ENCODE results near the gene RNF7.
"Not testable (repeated sequence)": the region's sequence is repeated elsewhere in the genome, so short reads cannot be mapped to it uniquely, and the experiment has no call there.

DNA sequence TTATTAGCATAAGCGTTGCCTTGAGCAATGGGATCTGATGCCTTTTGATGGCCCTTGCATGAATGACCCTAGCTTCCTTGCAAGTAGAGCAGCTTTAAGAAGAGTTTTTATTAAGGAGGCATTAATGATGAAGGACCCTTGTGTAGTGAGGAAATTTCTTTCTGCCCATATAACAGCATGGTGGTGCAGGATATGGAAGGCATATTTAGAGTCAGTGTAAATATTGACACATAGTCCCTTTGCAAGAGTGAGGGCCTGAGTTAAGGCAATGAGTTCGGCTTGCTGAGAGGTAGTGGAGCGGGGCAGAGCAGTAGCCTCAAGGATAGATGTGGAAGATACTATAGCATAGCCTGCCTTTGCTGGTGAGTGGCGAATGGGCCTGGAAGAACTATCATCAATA, 45.1 kb upstream of the RNF7 start:
- TF ChIP-seq, protein P1, sequence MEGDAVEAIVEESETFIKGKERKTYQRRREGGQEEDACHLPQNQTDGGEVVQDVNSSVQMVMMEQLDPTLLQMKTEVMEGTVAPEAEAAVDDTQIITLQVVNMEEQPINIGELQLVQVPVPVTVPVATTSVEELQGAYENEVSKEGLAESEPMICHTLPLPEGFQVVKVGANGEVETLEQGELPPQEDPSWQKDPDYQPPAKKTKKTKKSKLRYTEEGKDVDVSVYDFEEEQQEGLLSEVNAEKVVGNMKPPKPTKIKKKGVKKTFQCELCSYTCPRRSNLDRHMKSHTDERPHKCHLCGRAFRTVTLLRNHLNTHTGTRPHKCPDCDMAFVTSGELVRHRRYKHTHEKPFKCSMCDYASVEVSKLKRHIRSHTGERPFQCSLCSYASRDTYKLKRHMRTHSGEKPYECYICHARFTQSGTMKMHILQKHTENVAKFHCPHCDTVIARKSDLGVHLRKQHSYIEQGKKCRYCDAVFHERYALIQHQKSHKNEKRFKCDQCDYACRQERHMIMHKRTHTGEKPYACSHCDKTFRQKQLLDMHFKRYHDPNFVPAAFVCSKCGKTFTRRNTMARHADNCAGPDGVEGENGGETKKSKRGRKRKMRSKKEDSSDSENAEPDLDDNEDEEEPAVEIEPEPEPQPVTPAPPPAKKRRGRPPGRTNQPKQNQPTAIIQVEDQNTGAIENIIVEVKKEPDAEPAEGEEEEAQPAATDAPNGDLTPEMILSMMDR (IDR thresholded peaks at IDR 0.05): not testable (repeated sequence)
- not testable (repeated sequence) for TF ChIP-seq POLR2A (IDR thresholded peaks at IDR 0.05)
